Stimulated activated CD8-positive, alpha-beta memory T cell treated with anti-CD3 and anti-CD28 coated beads, Interleukin-15, amount 100 ng/mL, for 4 hours (primary cell): Measurements from ENCODE around the gene HTRA1.

ENCODE experiments used
- DNase-seq, 2 donors: peaks; one replicate each; pipeline ENCODE4 v3.0.0-alpha.2; 2020; ENCODE audit warnings: low read depth in 2 of 2

The HTRA1 gene

GRCh38 chr10:122516734-122517133 lies 55.4 kb downstream of the HTRA1 start:
- DNase-seq = no peak

- no peak for DNase-seq
These were observed 57.8 kb downstream of the HTRA1 start for GRCh38 chr10:122519144-122519543.

- DNase-seq = no peak
These were observed 58.5 kb downstream of the HTRA1 start for GRCh38 chr10:122519873-122520272.

- no peak for DNase-seq
These were observed 59.7 kb downstream of the HTRA1 start for GRCh38 chr10:122521011-122521410.

GRCh38 chr10:122524811-122525210 lies 63.5 kb downstream of the HTRA1 start:
- DNase-seq = no peak

GRCh38 chr10:122525788-122526187 lies 64.4 kb downstream of the HTRA1 start:
- no peak for DNase-seq

- no peak for DNase-seq
These were observed 65.5 kb downstream of the HTRA1 start for GRCh38 chr10:122526892-122527291.

GRCh38 chr10:122530177-122530576 lies 68.8 kb downstream of the HTRA1 start:
- DNase-seq = no peak

- no peak for DNase-seq
These were observed 69.9 kb downstream of the HTRA1 start for GRCh38 chr10:122531261-122531660.

- no peak for DNase-seq
These were observed 70.6 kb downstream of the HTRA1 start for GRCh38 chr10:122531939-122532338.

- no peak for DNase-seq
These were observed 71.4 kb downstream of the HTRA1 start for GRCh38 chr10:122532601-122533296.

- no peak for DNase-seq
These were observed 76.2 kb downstream of the HTRA1 start for GRCh38 chr10:122537545-122537944.

- DNase-seq = no peak
These were observed 80.2 kb downstream of the HTRA1 start for GRCh38 chr10:122541541-122542002.

- DNase-seq = no peak
These were observed 82.5 kb downstream of the HTRA1 start for GRCh38 chr10:122543676-122544445.

GRCh38 chr10:122544493-122544892 lies 83.1 kb downstream of the HTRA1 start:
- DNase-seq = no peak

- no peak for DNase-seq
These were observed 84.9 kb downstream of the HTRA1 start for GRCh38 chr10:122546242-122546641.

- no peak for DNase-seq
These were observed 87.2 kb downstream of the HTRA1 start for GRCh38 chr10:122548407-122549085.

GRCh38 chr10:122549636-122550035 lies 88.3 kb downstream of the HTRA1 start:
- DNase-seq = no peak

GRCh38 chr10:122550427-122550826 lies 89.1 kb downstream of the HTRA1 start:
- DNase-seq = no peak

GRCh38 chr10:122550983-122551382 lies 89.6 kb downstream of the HTRA1 start:
- DNase-seq = no peak

- peak in 1 of 2 donors; percentile 16 for DNase-seq
These were observed 90.1 kb downstream of the HTRA1 start for GRCh38 chr10:122551450-122551849.

- no peak for DNase-seq
These were observed 92.0 kb downstream of the HTRA1 start for GRCh38 chr10:122553341-122553740.
